GM18505 (cell line): ENCODE data around the gene STK32C.

Experiments used
- ATAC-seq: cut with Tn5 transposase; IDR thresholded peaks from one replicate; pipeline ENCODE4 v1.9.1; 2021; ENCODE audit not compliant: unreplicated experiment
- POLR2A ChIP-seq: IDR thresholded peaks from 4 replicates; pipeline ENCODE4 v1.6.1; 2011; ENCODE audit warnings: borderline replicate concordance; ENCODE audit not compliant: insufficient read depth, insufficient read length; ENCODE audit errors: extremely low read depth

STK32C gene

GRCh38 chr10:132283604-132284382 is 24.0 kb downstream of the STK32C start:
- TF ChIP-seq POLR2A: no peak
- no peak for ATAC-seq

- no peak for TF ChIP-seq POLR2A
- no peak for ATAC-seq
Observed at GRCh38 chr10:132282667-132283603, 24.8 kb downstream of the STK32C start.

- TF ChIP-seq POLR2A: no peak
- no peak for ATAC-seq
Observed at GRCh38 chr10:132281915-132282666, 25.7 kb downstream of the STK32C start.

- TF ChIP-seq POLR2A: no peak
- ATAC-seq: no peak
Observed at GRCh38 chr10:132280646-132281074, 27.1 kb downstream of the STK32C start.

GRCh38 chr10:132279873-132280645 is 27.7 kb downstream of the STK32C start:
- TF ChIP-seq POLR2A: no peak
- no peak for ATAC-seq

GRCh38 chr10:132277311-132277741 is 30.4 kb downstream of the STK32C start:
- no peak for ATAC-seq
- no peak for TF ChIP-seq POLR2A

GRCh38 chr10:132276706-132277105 is 31.0 kb downstream of the STK32C start:
- ATAC-seq: no peak
- TF ChIP-seq POLR2A: no peak

GRCh38 chr10:132276179-132276675 is 31.5 kb downstream of the STK32C start:
- no peak for ATAC-seq

GRCh38 chr10:132275426-132276178 is 32.1 kb downstream of the STK32C start:
- TF ChIP-seq POLR2A: no peak
- ATAC-seq: no peak

More at GRCh38 chr10:132276179-132276675, 31.5 kb downstream of the STK32C start:
- no peak for TF ChIP-seq POLR2A

GRCh38 chr10:132274986-132275385 is 32.8 kb downstream of the STK32C start:
- TF ChIP-seq POLR2A: no peak
- no peak for ATAC-seq

GRCh38 chr10:132274581-132274980 is 33.2 kb downstream of the STK32C start:
- no peak for ATAC-seq
- TF ChIP-seq POLR2A: no peak
